Measurements from ENCODE around the gene RNU5B-1.

DNA sequence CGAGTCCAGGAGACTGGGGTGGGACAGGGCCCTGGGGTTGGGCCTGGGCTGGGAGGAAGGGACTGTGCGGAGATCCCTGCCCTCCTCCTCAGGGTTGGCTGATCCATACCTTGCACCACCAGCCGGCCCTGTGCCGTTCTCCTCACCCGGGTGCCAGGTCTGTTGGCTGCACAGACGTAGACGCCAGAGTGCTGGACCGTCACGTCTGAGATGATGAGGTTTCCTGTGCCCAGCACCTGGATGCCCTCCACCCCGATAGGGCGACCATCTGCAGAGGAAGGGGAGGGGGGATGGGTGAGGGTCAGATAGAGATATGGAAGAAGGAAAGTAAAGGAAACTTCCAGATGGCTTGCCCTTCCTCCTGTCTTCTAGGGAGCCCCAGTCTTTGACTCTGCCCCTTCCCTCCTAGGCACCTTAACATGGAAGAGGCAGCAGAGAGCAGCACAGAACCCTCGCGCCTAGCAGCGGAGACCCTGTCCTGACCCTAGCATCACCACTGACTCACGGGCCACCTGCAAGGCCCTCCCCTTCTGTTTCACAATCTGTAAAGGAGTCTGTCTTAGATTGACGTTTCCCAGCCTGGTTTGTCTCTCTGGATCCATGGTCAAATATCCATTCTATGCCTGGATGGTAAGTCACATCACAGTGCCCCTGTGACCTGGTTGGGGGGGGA, 28.8 kb downstream of the RNU5B-1 start:
- TF ChIP-seq, protein P1, sequence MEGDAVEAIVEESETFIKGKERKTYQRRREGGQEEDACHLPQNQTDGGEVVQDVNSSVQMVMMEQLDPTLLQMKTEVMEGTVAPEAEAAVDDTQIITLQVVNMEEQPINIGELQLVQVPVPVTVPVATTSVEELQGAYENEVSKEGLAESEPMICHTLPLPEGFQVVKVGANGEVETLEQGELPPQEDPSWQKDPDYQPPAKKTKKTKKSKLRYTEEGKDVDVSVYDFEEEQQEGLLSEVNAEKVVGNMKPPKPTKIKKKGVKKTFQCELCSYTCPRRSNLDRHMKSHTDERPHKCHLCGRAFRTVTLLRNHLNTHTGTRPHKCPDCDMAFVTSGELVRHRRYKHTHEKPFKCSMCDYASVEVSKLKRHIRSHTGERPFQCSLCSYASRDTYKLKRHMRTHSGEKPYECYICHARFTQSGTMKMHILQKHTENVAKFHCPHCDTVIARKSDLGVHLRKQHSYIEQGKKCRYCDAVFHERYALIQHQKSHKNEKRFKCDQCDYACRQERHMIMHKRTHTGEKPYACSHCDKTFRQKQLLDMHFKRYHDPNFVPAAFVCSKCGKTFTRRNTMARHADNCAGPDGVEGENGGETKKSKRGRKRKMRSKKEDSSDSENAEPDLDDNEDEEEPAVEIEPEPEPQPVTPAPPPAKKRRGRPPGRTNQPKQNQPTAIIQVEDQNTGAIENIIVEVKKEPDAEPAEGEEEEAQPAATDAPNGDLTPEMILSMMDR (IDR thresholded peaks at IDR 0.05): no peak
- no peak for TF ChIP-seq POLR2A (IDR thresholded peaks at IDR 0.05)

Data from testis (tissue), 2 donors.